Endothelial cell of umbilical vein (primary cell): Measurements from ENCODE around the gene GATA2. TPM values are rescaled to one million over a fixed set of nuclear protein-coding genes. Genes with fewer than 3 reads are reported as not detected.

Experiments used
- BruUV-seq: library from RNA; stranded (reverse); fragments of 400-500 nt; replicated peaks from 2 replicates; lab custom pipeline; 2021; lab: Mats Ljungman, UMichigan
- CTCF ChIA-PET: fragments of 300-600, 350-600 bp; sonication (Branson Sonifier 250); formaldehyde crosslinking; loops from one replicate; lab custom pipeline; 2021; ENCODE audit warnings: antibody characterized with exemption, inconsistent platforms; lab: Charles Lee
- POLR2A ChIA-PET: fragments of 300-600, 350-600 bp; sonication (Branson Sonifier 250); formaldehyde crosslinking; loops from one replicate; lab custom pipeline; 2021; ENCODE audit warnings: antibody characterized with exemption, inconsistent platforms; lab: Charles Lee
- DNase-seq: peaks from one replicate; pipeline ENCODE4 v3.0.0-alpha.2; 2011; ENCODE audit warnings: low read depth, low spot score
- FAIRE-seq: peaks from 2 replicates; lab custom pipeline; 2011; peaks lifted over from hg19 to GRCh38; lab: Jason Lieb, UNC
- H2AFZ ChIP-seq: 2 replicates; pipeline ENCODE4 v1.6.0; 2012; ENCODE audit warnings: low read depth, low read length, control low read depth, inconsistent platforms
- H3K27ac ChIP-seq: 2 replicates; pipeline ENCODE4 v1.5.1; 2011; ENCODE audit warnings: low read depth, mild to moderate bottlenecking, control low read depth, low read length, moderate library complexity; ENCODE audit not compliant: insufficient read depth
- H3K27me3 ChIP-seq, 2 experiments: 2 replicates each; pipeline versions ENCODE4 v1.6.0 to v1.6.1; 2011; ENCODE audit warnings: low read length in 2 of 2, mixed read lengths in 1 of 2; ENCODE audit not compliant: control insufficient read depth in 2 of 2, insufficient read depth in 2 of 2
- H3K36me3 ChIP-seq, 2 experiments: 2 replicates in 1 of 2; 3 replicates in 1 of 2; pipeline ENCODE4 v1.5.1; 2011; ENCODE audit warnings: low read length in 2 of 2, mild to moderate bottlenecking in 1 of 2, moderate library complexity in 1 of 2; ENCODE audit not compliant: control insufficient read depth in 2 of 2, insufficient read depth in 2 of 2; ENCODE audit errors: extremely low read depth in 1 of 2
- H3K4me1 ChIP-seq: 3 replicates; pipeline ENCODE4 v1.5.1; 2011; ENCODE audit warnings: mild to moderate bottlenecking, low read length; ENCODE audit not compliant: control insufficient read depth, insufficient read depth; ENCODE audit errors: extremely low read depth
- H3K4me2 ChIP-seq: 2 replicates; pipeline ENCODE4 v1.6.1; 2011; ENCODE audit warnings: low read length, control low read depth, mixed read lengths; ENCODE audit not compliant: insufficient read depth
- H3K4me3 ChIP-seq, 3 experiments: fragments of 200-600 bp in 1 of 3; sonication (generic), shearing (Covaris generic) in 1 of 3; replicated peaks in 1 of 3; 2 replicates each; pipeline ENCODE4 v1.5.1; 2011 to 2016; ENCODE audit warnings: control low read depth in 3 of 3, low read length in 3 of 3, mild to moderate bottlenecking in 2 of 3, inconsistent platforms in 1 of 3, low read depth in 1 of 3, moderate library complexity in 1 of 3; ENCODE audit not compliant: insufficient read depth in 1 of 3
- H3K79me2 ChIP-seq: 2 replicates; pipeline ENCODE4 v1.6.0; 2012; ENCODE audit warnings: low read length, inconsistent platforms; ENCODE audit not compliant: control insufficient read depth, insufficient read depth
- H3K9ac ChIP-seq: replicated peaks from 2 replicates; pipeline ENCODE3; 2011; ENCODE audit warnings: low read length, control low read depth; ENCODE audit not compliant: insufficient read depth; ENCODE audit errors: extremely low read depth
- H3K9me1 ChIP-seq: replicated peaks from 3 replicates; pipeline ENCODE4 v1.6.0; 2011; ENCODE audit warnings: mild to moderate bottlenecking, low read length; ENCODE audit not compliant: control insufficient read depth, insufficient read depth; ENCODE audit errors: extremely low read depth
- H3K9me3 ChIP-seq: replicated peaks from 2 replicates; pipeline ENCODE4 v1.5.1; 2012; ENCODE audit warnings: low read length, inconsistent platforms; ENCODE audit not compliant: control insufficient read depth, insufficient read depth
- H4K20me1 ChIP-seq: replicated peaks from 2 replicates; pipeline ENCODE3; 2011; ENCODE audit warnings: mild to moderate bottlenecking, low read length; ENCODE audit not compliant: control insufficient read depth, insufficient read depth; ENCODE audit errors: extremely low read depth
- EZH2 ChIP-seq: IDR thresholded peaks from 2 replicates; pipeline ENCODE4 v1.6.1; 2012; ENCODE audit warnings: borderline replicate concordance, low read depth, mild to moderate bottlenecking, moderate library complexity, low read length, inconsistent platforms; ENCODE audit not compliant: severe bottlenecking
- FOS ChIP-seq: IDR thresholded peaks from 2 replicates; pipeline ENCODE4 v1.6.1; 2011; ENCODE audit warnings: mild to moderate bottlenecking, low read length, moderate library complexity, borderline replicate concordance; ENCODE audit not compliant: insufficient read depth
- GATA2 ChIP-seq: IDR thresholded peaks from 2 replicates; pipeline ENCODE4 v1.7.0; 2011; ENCODE audit warnings: low read depth, mild to moderate bottlenecking, moderate library complexity, mixed read lengths, low read length; ENCODE audit not compliant: insufficient read length, insufficient read depth
- JUN ChIP-seq: IDR thresholded peaks from 2 replicates; pipeline ENCODE4 v1.6.1; 2011; ENCODE audit warnings: borderline replicate concordance, low read depth; ENCODE audit not compliant: insufficient read length, insufficient read depth
- MAX ChIP-seq: IDR thresholded peaks from 2 replicates; pipeline ENCODE4 v1.6.1; 2011; ENCODE audit not compliant: insufficient read depth, insufficient read length
- MYC ChIP-seq: IDR thresholded peaks from one replicate; pipeline ENCODE4 v1.6.1; 2011; ENCODE audit warnings: mild to moderate bottlenecking, low read depth, low read length
- POLR2A ChIP-seq: IDR thresholded peaks from 2 replicates; pipeline ENCODE4 v1.6.1; 2012; ENCODE audit warnings: low read depth, mild to moderate bottlenecking, control low read depth, low read length
- POLR2AphosphoS5 ChIP-seq: IDR thresholded peaks from 2 replicates; pipeline ENCODE4 v1.6.1; 2012; ENCODE audit warnings: low read depth, mild to moderate bottlenecking, control low read depth, low read length, moderate library complexity; ENCODE audit not compliant: insufficient read depth
- dilution Hi-C: fragments of 300-500 bp; cut with MboI; formaldehyde crosslinking; loops from one replicate; pipeline ENCODE4 v1.15.0; 2019; ENCODE audit warnings: low sequenced_read_pairs; ENCODE audit not compliant: extremely low pct_ligation_motif_present
- intact Hi-C: fragments of 100-400 bp; cut with micrococcal nuclease; formaldehyde crosslinking; loops from one replicate; pipeline ENCODE4 v1.10.0; 2022
- polyA plus RNA-seq, 4 experiments: library from polyadenylated mRNA; depleted of rRNA in 3 of 4; stranded (reverse) in 3 of 4; unstranded in 1 of 4; fragments of >200 nt; gene quantifications; 2 replicates each; pipeline versions ENCODE4 v1.2.1 to v1.2.3, GENCODE V29; 2011 to 2012; ENCODE audit warnings: missing spikeins in 1 of 4
- total RNA-seq: library from RNA; stranded (reverse); gene quantifications from 2 replicates; pipeline ENCODE4 v1.2.3, GENCODE V29; 2021
- TF ChIP-seq, protein P1 (sequence below), 2 donors: IDR thresholded peaks; 1 replicate in 1 of 2; 2 replicates in 1 of 2; pipeline ENCODE4 v1.5.1; 2011; ENCODE audit warnings: low read length in 2 of 2, mild to moderate bottlenecking in 2 of 2, moderate library complexity in 2 of 2, control low read depth in 1 of 2, inconsistent platforms in 1 of 2, low read depth in 1 of 2; ENCODE audit not compliant: insufficient read depth in 1 of 2; ENCODE audit errors: extremely low read depth in 1 of 2

The GATA2 gene
- total and polyA plus RNA-seq, 2 donors (not counting 3 experiments of a cell fraction or from before 2014, with no cell fraction given) = 28.8 to 62.2 TPM

DNA sequence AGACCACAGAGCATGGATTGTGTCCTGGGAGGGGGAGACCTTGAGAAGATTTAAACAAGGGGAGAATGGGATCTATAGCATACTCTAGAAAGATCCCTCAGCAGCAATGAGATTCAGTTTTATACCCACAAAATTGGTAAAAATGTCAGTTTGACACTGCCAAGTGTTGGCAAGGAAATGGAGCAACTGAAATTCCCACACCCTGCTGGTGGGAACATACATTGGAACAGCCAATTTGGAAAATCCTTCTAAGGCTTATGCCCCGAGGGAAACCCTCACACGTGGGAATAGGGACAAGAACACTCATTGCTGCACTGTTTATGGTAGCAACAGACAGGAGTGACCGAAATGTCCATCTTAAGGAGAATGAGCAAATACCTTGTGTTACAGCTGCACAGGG lies 21.3 kb downstream of the GATA2 start:
- no peaks in the 10 kb centered on the region for H3K36me3 ChIP-seq
- intact Hi-C loops = no loop called here
- no peak overlapping the region for H3K4me2 ChIP-seq
- no peak overlapping the region for H2AFZ ChIP-seq
- H3K9me1 ChIP-seq = no peaks in the 10 kb centered on the region
- FAIRE-seq (no peak), DNase-seq (no peak)
- POLR2A ChIA-PET = no interaction called here
- CTCF ChIA-PET = no interaction called here
- H3K79me2 ChIP-seq = no peaks in the 10 kb centered on the region
- TF ChIP-seq POLR2AphosphoS5 (no peak), FOS (no peak), POLR2A (no peak), GATA2 (no peak), EZH2 (no peak), MYC (no peak), MAX (no peak), JUN (no peak)
- TF ChIP-seq, protein P1, sequence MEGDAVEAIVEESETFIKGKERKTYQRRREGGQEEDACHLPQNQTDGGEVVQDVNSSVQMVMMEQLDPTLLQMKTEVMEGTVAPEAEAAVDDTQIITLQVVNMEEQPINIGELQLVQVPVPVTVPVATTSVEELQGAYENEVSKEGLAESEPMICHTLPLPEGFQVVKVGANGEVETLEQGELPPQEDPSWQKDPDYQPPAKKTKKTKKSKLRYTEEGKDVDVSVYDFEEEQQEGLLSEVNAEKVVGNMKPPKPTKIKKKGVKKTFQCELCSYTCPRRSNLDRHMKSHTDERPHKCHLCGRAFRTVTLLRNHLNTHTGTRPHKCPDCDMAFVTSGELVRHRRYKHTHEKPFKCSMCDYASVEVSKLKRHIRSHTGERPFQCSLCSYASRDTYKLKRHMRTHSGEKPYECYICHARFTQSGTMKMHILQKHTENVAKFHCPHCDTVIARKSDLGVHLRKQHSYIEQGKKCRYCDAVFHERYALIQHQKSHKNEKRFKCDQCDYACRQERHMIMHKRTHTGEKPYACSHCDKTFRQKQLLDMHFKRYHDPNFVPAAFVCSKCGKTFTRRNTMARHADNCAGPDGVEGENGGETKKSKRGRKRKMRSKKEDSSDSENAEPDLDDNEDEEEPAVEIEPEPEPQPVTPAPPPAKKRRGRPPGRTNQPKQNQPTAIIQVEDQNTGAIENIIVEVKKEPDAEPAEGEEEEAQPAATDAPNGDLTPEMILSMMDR (IDR thresholded peaks at IDR 0.05; ENCODE audit: extremely low read depth in 1 of 2, insufficient read depth in 1 of 2, low read depth in 1 of 2, low read length in 2 of 2) = no peak
- H3K27ac ChIP-seq = no peak overlapping the region
- H3K9me3 ChIP-seq = no peaks in the 10 kb centered on the region
- H4K20me1 ChIP-seq = no peaks in the 10 kb centered on the region
- no peak overlapping the region for H3K4me3 ChIP-seq
- dilution Hi-C loops = no loop called here
- peaks cover 0 to 13% of the 10 kb centered on the region in 2 experiments for H3K27me3 ChIP-seq
- BruUV-seq = no TSS peak
- H3K4me1 ChIP-seq = no peaks in the 10 kb centered on the region
- no peak overlapping the region for H3K9ac ChIP-seq
